H54 (cell line): ENCODE measurements around the gene MELTF.

Experiments used
- DNase-seq: peaks from one replicate; pipeline ENCODE4 v3.0.0; 2011; ENCODE audit warnings: low spot score, mixed read lengths; ENCODE audit not compliant: insufficient read length
- FAIRE-seq: peaks from 3 replicates; lab custom pipeline; 2011; peaks lifted over from hg19 to GRCh38; lab: Jason Lieb, UNC
- POLR2A ChIP-seq: IDR thresholded peaks from 2 replicates; pipeline ENCODE4 v1.6.1; 2011; ENCODE audit warnings: low read depth, mild to moderate bottlenecking, low read length

The MELTF gene

GRCh38 chr3:197010556-197011351 lies 18.9 kb downstream of the MELTF start:
- no peak for TF ChIP-seq POLR2A
- FAIRE-seq: no peak

GRCh38 chr3:197009532-197010019 lies 20.0 kb downstream of the MELTF start:
- no peak for DNase-seq
- no peak for TF ChIP-seq POLR2A
- FAIRE-seq: no peak

More at GRCh38 chr3:197010556-197011351, 18.9 kb downstream of the MELTF start:
- DNase-seq: no peak

GRCh38 chr3:197008436-197009209 lies 21.0 kb downstream of the MELTF start:
- FAIRE-seq (no peak), DNase-seq (no peak)
- no peak for TF ChIP-seq POLR2A

GRCh38 chr3:197007953-197008352 lies 21.7 kb downstream of the MELTF start:
- FAIRE-seq: no peak
- no peak for TF ChIP-seq POLR2A
- no peak for DNase-seq

DNA sequence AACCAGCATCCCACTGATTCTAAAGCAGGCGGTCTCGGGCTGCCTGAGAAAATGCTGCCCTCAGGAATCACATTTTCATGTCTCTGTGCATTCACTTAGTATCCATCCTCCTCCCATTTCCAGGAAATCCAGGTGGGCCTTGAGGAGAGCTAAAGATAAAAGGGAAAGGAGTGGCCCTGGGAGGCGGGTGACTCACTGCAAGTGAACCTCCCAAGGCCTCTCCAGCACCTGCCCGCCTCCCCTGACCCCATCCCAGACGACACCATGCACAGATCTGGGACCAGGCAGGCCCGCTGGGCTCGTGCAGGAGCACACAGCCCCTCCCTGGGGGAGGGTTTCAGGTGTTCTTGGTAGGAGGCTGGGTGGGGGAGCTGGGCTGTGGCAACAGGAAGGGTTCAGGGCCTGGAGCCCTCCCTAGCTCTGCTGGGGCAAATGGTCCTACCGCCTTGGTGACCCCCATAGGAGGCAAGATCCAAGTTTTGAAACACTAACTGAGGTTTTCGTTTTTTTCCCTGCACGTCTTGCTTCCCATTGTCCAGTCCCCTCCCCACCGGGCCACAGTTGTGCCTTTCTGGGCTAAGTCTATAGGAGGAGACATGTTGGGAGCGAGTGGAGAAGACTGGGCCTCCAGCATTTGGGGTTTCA lies 22.2 kb downstream of the MELTF start:
- DNase-seq: no peak
- TF ChIP-seq POLR2A: no peak
- FAIRE-seq: no peak

GRCh38 chr3:197006860-197007259 lies 22.8 kb downstream of the MELTF start:
- DNase-seq (no peak), FAIRE-seq (no peak)
- no peak for TF ChIP-seq POLR2A

DNA sequence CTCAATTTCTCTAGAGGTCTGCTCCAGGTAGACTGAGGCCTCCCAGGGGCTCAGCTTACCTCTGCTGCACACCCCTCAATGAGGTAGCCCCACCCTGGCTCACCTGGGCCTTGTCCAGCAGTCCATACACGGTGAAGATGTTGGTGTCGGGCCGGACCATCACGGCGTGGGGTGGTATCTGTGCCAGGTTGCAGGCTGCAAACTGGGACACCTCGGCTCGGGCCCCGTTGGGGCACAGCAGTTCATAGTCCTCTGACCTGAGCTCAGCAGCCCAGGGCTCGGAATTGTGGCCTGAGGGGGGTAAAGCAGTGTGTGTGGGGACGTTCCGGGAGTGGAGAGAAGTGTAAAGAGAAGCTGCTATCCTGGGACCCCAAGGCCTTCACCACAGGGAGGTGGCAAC lies 23.2 kb downstream of the MELTF start:
- FAIRE-seq: no peak
- TF ChIP-seq POLR2A: no peak
- no peak for DNase-seq

DNA sequence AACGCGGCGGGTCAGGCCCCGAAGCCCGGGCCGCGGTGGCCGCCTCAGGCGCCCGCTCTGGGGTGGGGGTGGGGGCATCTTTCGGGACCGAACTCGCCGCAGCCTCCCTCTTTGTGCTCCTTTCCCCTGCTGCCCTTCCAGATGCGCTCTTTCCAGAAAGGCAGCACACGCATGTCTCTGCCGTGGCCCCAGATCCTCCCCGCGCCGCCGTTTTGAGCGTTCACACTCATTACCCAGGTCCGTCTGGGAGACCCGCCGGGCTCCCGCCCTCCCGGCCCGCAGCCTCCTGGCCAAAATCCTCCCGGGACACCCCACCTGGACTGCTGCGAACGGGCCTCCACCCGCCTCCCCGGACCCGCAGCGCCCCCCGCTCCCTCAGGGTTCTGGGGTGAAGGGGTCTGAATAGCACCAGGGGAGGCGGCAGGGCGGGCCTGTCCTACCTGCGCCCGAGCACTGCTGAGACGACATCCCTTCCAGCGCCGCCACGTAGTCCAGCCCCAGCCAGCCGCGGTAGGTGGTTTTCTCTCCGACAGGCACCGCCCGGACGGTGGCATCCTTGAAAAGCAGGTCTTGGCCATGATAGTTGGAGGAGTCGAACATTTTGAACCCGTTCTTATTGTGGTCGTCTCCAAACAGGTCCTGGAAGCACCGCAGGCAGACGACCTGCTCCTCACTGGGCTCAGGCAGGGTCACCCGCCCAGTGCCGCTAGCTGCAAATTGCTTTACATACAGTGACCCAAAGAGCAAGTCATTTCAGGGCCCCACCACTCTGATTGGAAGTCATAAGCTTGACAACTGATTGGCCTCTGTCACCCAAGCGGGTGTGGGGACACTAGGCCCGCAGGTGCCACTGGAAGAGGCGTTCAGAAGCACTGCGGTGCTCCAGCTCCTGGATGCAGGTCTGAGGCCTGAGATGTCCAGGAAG lies 25.9 kb downstream of the MELTF start:
- FAIRE-seq (no peak), DNase-seq (no peak)
- no peak for TF ChIP-seq POLR2A

GRCh38 chr3:197002701-197003454 lies 26.7 kb downstream of the MELTF start:
- TF ChIP-seq POLR2A: peak; percentile 46
- no peak for FAIRE-seq
- peak; percentile 98 for DNase-seq

DNA sequence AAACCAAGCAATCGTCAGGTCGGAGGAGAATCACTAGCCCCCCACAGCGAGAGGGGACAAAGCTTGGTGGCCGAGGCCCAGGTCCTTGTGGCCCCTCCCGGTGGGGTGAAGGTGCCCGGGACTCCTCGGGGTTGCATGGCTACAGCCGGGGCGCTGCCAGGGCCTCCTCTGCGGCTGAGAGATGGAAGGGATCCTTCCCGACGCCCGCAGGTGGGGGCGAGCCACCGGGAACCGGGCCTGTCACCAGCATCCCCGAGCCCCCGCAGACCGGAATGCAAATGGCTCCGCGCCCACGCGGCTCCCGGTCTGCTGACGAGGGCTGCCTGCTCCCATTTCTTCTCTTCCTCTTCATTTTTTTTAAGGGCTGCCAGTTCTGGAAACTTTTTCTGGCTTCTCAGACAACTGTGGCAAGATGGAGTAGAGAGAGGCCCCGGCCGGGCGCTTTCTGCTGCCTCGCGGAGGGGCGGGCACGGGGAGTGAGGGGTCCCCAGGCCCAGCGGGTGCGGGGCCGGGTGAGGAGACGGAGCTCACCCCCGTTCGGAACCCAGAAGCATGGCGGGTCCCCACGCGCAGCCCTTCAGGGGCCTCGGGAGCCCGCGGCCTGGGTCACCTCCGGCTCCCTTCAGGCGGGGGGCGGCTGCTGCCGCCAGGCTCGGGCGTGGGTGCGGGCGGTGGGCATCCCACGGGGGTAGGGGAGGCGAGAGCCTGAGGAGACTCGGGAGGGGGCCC lies 27.5 kb downstream of the MELTF start:
- DNase-seq: no peak
- no peak for FAIRE-seq
- no peak for TF ChIP-seq POLR2A

- TF ChIP-seq POLR2A: no peak
- DNase-seq: no peak
- FAIRE-seq: no peak
These were observed 28.3 kb downstream of the MELTF start for GRCh38 chr3:197001106-197001971.

GRCh38 chr3:197000211-197000610 lies 29.4 kb downstream of the MELTF start:
- FAIRE-seq (no peak), DNase-seq (no peak)
- no peak for TF ChIP-seq POLR2A
